ENCODE data around the gene INF2.

The INF2 gene

GRCh38 chr14:104675447-104675846, 14.0 kb upstream of the INF2 start:
- Histone ChIP-seq H3K4me1 (ENCODE audit: insufficient read depth, low read length, severe bottlenecking) (peaks cover 19% of the 10 kb centered on the region), H3K27ac (ENCODE audit: low read depth, low read length, poor library complexity, severe bottlenecking) (no peak overlapping the region), H4K20me1 (ENCODE audit: insufficient read depth, low read length) (no peaks in the 10 kb centered on the region), H3F3A (ENCODE audit: insufficient read depth, low read length) (no peaks in the 10 kb centered on the region), H3K9me3 (ENCODE audit: low read length) (0 out of 2 replicates have a peak, but pooled peaks cover 3% of the 10 kb centered on the region), H3K79me2 (ENCODE audit: insufficient read depth, low read length) (no peaks in the 10 kb centered on the region), H3K36me3 (ENCODE audit: insufficient read depth, low read length) (no peaks in the 10 kb centered on the region; the same call in 1 of the 2 replicates), H3K4me2 (ENCODE audit: low read length) (no peak overlapping the region), H3K9me2 (ENCODE audit: low read depth, low read length) (no peaks in the 10 kb centered on the region), H3K27me3 (ENCODE audit: insufficient read depth, low read length) (peaks cover 25% of the 10 kb centered on the region), H2AFZ (ENCODE audit: low read length) (no peak overlapping the region), H3K4me3 (ENCODE audit: low read depth, low read length, poor library complexity, severe bottlenecking) (no peak overlapping the region), H3K9ac (ENCODE audit: low read length) (no peak overlapping the region)
- TF ChIP-seq, protein P1, sequence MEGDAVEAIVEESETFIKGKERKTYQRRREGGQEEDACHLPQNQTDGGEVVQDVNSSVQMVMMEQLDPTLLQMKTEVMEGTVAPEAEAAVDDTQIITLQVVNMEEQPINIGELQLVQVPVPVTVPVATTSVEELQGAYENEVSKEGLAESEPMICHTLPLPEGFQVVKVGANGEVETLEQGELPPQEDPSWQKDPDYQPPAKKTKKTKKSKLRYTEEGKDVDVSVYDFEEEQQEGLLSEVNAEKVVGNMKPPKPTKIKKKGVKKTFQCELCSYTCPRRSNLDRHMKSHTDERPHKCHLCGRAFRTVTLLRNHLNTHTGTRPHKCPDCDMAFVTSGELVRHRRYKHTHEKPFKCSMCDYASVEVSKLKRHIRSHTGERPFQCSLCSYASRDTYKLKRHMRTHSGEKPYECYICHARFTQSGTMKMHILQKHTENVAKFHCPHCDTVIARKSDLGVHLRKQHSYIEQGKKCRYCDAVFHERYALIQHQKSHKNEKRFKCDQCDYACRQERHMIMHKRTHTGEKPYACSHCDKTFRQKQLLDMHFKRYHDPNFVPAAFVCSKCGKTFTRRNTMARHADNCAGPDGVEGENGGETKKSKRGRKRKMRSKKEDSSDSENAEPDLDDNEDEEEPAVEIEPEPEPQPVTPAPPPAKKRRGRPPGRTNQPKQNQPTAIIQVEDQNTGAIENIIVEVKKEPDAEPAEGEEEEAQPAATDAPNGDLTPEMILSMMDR (IDR thresholded peaks at IDR 0.05; ENCODE audit: low read length): no peak
- no peak for TF ChIP-seq EZH2 (IDR thresholded peaks at IDR 0.05; ENCODE audit: borderline replicate concordance, low read length)

- H3K27ac ChIP-seq (ENCODE audit: low read depth, low read length, poor library complexity, severe bottlenecking): no peak overlapping the region
- TF ChIP-seq, protein P1 (IDR thresholded peaks at IDR 0.05; ENCODE audit: low read length): no peak
- TF ChIP-seq EZH2 (IDR thresholded peaks at IDR 0.05; ENCODE audit: borderline replicate concordance, low read length): no peak
- no peaks in the 10 kb centered on the region for H4K20me1 ChIP-seq (ENCODE audit: insufficient read depth, low read length)
- no peaks in the 10 kb centered on the region for H3K9me2 ChIP-seq (ENCODE audit: low read depth, low read length)
- no peaks in the 10 kb centered on the region for H3K79me2 ChIP-seq (ENCODE audit: insufficient read depth, low read length)
- H3K4me3 ChIP-seq (ENCODE audit: low read depth, low read length, poor library complexity, severe bottlenecking): no peak overlapping the region
- H3K9me3 ChIP-seq (ENCODE audit: low read length): 0 out of 2 replicates have a peak, but pooled peaks cover 3% of the 10 kb centered on the region
- H3K4me1 ChIP-seq (ENCODE audit: insufficient read depth, low read length, severe bottlenecking): peaks cover 19% of the 10 kb centered on the region
- no peaks in the 10 kb centered on the region; the same call in 1 of the 2 replicates for H3K36me3 ChIP-seq (ENCODE audit: insufficient read depth, low read length)
- H3K27me3 ChIP-seq (ENCODE audit: insufficient read depth, low read length): peaks cover 20% of the 10 kb centered on the region
- no peak overlapping the region for H3K9ac ChIP-seq (ENCODE audit: low read length)
- H3F3A ChIP-seq (ENCODE audit: insufficient read depth, low read length): no peaks in the 10 kb centered on the region
- H2AFZ ChIP-seq (ENCODE audit: low read length): no peak overlapping the region
- H3K4me2 ChIP-seq (ENCODE audit: low read length): no peak overlapping the region
These were observed 13.2 kb upstream of the INF2 start for GRCh38 chr14:104676130-104676693.

DNA sequence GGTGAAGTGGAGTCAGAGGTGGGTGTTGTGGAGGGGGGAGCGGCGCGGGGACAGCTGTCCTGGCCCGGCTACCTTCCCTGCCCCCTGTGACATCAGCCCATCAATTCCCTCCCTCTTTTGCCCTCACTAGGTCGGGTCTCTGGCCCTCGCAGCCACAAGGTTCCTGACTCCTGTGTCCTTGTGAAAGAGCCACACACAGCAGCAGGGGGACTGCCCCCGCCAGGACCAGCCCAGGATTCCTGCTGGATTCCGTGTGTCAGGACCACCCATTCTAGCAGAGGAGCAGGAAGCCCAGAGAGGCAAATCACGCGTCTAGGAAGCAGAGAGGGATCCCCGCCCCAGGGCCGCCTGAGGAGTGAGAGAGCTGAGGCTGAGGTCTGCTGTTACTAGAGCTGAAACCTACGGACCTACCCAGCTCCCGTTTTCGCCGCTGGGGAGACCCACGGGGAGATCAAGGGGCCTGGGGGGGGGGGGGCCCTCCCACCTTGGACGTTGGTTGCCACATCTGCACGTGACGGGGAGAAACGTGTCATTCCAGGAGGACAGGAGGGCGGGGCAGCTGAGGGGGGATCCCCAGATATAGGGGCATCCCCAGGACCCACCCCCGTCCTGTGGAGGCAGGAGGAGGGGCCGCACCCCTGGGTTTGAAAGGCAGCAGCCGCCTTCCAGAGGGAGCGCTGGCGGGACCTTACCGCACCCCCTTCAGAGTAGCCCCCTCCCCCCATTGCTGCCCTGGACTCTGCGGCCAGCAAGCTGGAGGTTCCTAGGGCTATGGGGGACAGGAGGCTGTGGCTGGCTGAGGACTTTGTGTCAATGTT, 12.5 kb upstream of the INF2 start:
- peak overlapping the region; percentile 53; the same call in 1 of the 2 replicates for H3K9ac ChIP-seq (ENCODE audit: low read length)
- no peaks in the 10 kb centered on the region for H4K20me1 ChIP-seq (ENCODE audit: insufficient read depth, low read length)
- H3K9me3 ChIP-seq (ENCODE audit: low read length): 0 out of 2 replicates have a peak, but pooled peaks cover 3% of the 10 kb centered on the region
- peaks cover 19% of the 10 kb centered on the region for H3K4me1 ChIP-seq (ENCODE audit: insufficient read depth, low read length, severe bottlenecking)
- TF ChIP-seq EZH2 (IDR thresholded peaks at IDR 0.05; ENCODE audit: borderline replicate concordance, low read length): no peak
- TF ChIP-seq, protein P1 (IDR thresholded peaks at IDR 0.05; ENCODE audit: low read length): no peak
- H3K4me2 ChIP-seq (ENCODE audit: low read length): peak overlapping the region; percentile 82
- no peak overlapping the region for H2AFZ ChIP-seq (ENCODE audit: low read length)
- no peaks in the 10 kb centered on the region for H3K79me2 ChIP-seq (ENCODE audit: insufficient read depth, low read length)
- H3K27ac ChIP-seq (ENCODE audit: low read depth, low read length, poor library complexity, severe bottlenecking): no peak overlapping the region
- no peaks in the 10 kb centered on the region; the same call in 1 of the 2 replicates for H3K36me3 ChIP-seq (ENCODE audit: insufficient read depth, low read length)
- no peaks in the 10 kb centered on the region for H3F3A ChIP-seq (ENCODE audit: insufficient read depth, low read length)
- peaks cover 17% of the 10 kb centered on the region for H3K27me3 ChIP-seq (ENCODE audit: insufficient read depth, low read length)
- peak overlapping the region; percentile 57 for H3K4me3 ChIP-seq (ENCODE audit: low read depth, low read length, poor library complexity, severe bottlenecking)
- H3K9me2 ChIP-seq (ENCODE audit: low read depth, low read length): no peaks in the 10 kb centered on the region
